HEK293 (cell line): Measurements from ENCODE around the gene AQP6.

ENCODE experiments used
- CTCF ChIA-PET: fragments of 350-600 bp; formaldehyde crosslinking; extraction: SDS; loops from one replicate; lab custom pipeline; 2021; ENCODE audit warnings: antibody characterized with exemption; lab: Yijun Ruan, JAX
- POLR2A ChIA-PET: fragments of 300-600 bp; formaldehyde crosslinking; extraction: SDS; loops from one replicate; lab custom pipeline; 2020; ENCODE audit warnings: antibody characterized with exemption, inconsistent platforms; lab: Yijun Ruan, JAX
- H3K27ac ChIP-seq: fragments of 200-500 bp; sonication (Bioruptor generic); 2 replicates; pipeline ENCODE4 v1.5.1; 2014; ENCODE audit warnings: low read depth, low read length, control low read depth, inconsistent platforms; ENCODE audit errors: extremely low read depth
- H3K36me3 ChIP-seq, 2 experiments: fragments of 200-500 bp in 1 of 2; sonication (Bioruptor generic) in 1 of 2; 1 replicate in 1 of 2; 2 replicates in 1 of 2; pipeline ENCODE4 v1.5.1; 2014 to 2017; ENCODE audit warnings: inconsistent platforms in 2 of 2, low read length in 2 of 2; ENCODE audit not compliant: control insufficient read depth in 2 of 2, insufficient read depth in 1 of 2
- H3K4me1 ChIP-seq: fragments of 200-500 bp; sonication (Bioruptor generic); 2 replicates; pipeline ENCODE4 v1.5.1; 2014; ENCODE audit warnings: mild to moderate bottlenecking, low read length, inconsistent platforms; ENCODE audit not compliant: control insufficient read depth, insufficient read depth
- H3K4me3 ChIP-seq: 2 replicates; pipeline ENCODE4 v1.5.1; 2011; ENCODE audit warnings: low read depth, mild to moderate bottlenecking, control low read depth, low read length, moderate library complexity
- H3K9me3 ChIP-seq: fragments of 200-500 bp; sonication (Bioruptor generic); 2 replicates; pipeline ENCODE4 v1.5.1; 2014; ENCODE audit warnings: low read depth, low read length, inconsistent platforms; ENCODE audit not compliant: control insufficient read depth, insufficient read depth
- KLF9 ChIP-seq: fragments of 450-650 bp; formaldehyde crosslinking; IDR thresholded peaks from 2 replicates; pipeline ENCODE4 v1.5.1; 2016; ENCODE audit warnings: missing biosample characterization, missing genetic modification characterization, low read depth
- PRDM10 ChIP-seq: fragments of 450-650 bp; formaldehyde crosslinking; IDR thresholded peaks from 2 replicates; pipeline ENCODE4 v1.5.1; 2016; ENCODE audit warnings: missing biosample characterization, missing genetic modification characterization
- SETDB1 ChIP-seq: IDR thresholded peaks from one replicate; pipeline ENCODE4 v1.6.1; 2017; ENCODE audit warnings: mild to moderate bottlenecking, low read length, moderate library complexity, mixed read lengths; ENCODE audit not compliant: insufficient read length
- ZBTB49 ChIP-seq: fragments of 450-650 bp; formaldehyde crosslinking; IDR thresholded peaks from 2 replicates; pipeline ENCODE4 v1.5.1; 2016; ENCODE audit warnings: missing biosample characterization, missing genetic modification characterization, low read depth
- ZBTB8A ChIP-seq: fragments of 450-650 bp; formaldehyde crosslinking; IDR thresholded peaks from 2 replicates; pipeline ENCODE4 v1.5.1; 2016; ENCODE audit warnings: missing biosample characterization, missing genetic modification characterization
- ZIC2 ChIP-seq: fragments of 450-650 bp; formaldehyde crosslinking; IDR thresholded peaks from 2 replicates; pipeline ENCODE4 v1.5.1; 2016; ENCODE audit warnings: missing biosample characterization, missing genetic modification characterization
- ZNF121 ChIP-seq: fragments of 450-650 bp; formaldehyde crosslinking; IDR thresholded peaks from 2 replicates; pipeline ENCODE4 v1.5.1; 2016; ENCODE audit warnings: missing biosample characterization, missing genetic modification characterization
- ZNF132 ChIP-seq: fragments of 450-650 bp; formaldehyde crosslinking; IDR thresholded peaks from 2 replicates; pipeline ENCODE4 v1.5.1; 2017; ENCODE audit warnings: missing biosample characterization, missing genetic modification characterization, borderline replicate concordance
- ZNF146 ChIP-seq: fragments of 450-650 bp; formaldehyde crosslinking; IDR thresholded peaks from 2 replicates; pipeline ENCODE4 v1.5.1; 2016; ENCODE audit warnings: missing biosample characterization, missing genetic modification characterization
- ZNF148 ChIP-seq: fragments of 450-650 bp; formaldehyde crosslinking; IDR thresholded peaks from 2 replicates; pipeline ENCODE4 v1.5.0; 2017; ENCODE audit warnings: missing biosample characterization, missing genetic modification characterization, borderline replicate concordance
- ZNF311 ChIP-seq: fragments of 450-650 bp; formaldehyde crosslinking; IDR thresholded peaks from 2 replicates; pipeline ENCODE4 v1.5.1; 2017; ENCODE audit warnings: missing biosample characterization, missing genetic modification characterization, borderline replicate concordance
- ZNF37A ChIP-seq: fragments of 450-650 bp; IDR thresholded peaks from 2 replicates; pipeline ENCODE4 v1.5.1; 2018; ENCODE audit warnings: missing biosample characterization, missing genetic modification characterization
- ZNF426 ChIP-seq: fragments of 450-650 bp; formaldehyde crosslinking; IDR thresholded peaks from 2 replicates; pipeline ENCODE4 v1.5.1; 2017; ENCODE audit warnings: missing biosample characterization, missing genetic modification characterization, mild to moderate bottlenecking, inconsistent platforms, moderate library complexity
- ZNF513 ChIP-seq: fragments of 450-650 bp; IDR thresholded peaks from 2 replicates; pipeline ENCODE4 v1.5.1; 2018; ENCODE audit warnings: missing biosample characterization, missing genetic modification characterization
- ZNF558 ChIP-seq: fragments of 450-650 bp; formaldehyde crosslinking; IDR thresholded peaks from 2 replicates; pipeline ENCODE4 v1.5.1; 2016; ENCODE audit warnings: missing biosample characterization, missing genetic modification characterization
- ZNF623 ChIP-seq: fragments of 450-650 bp; formaldehyde crosslinking; IDR thresholded peaks from 2 replicates; pipeline ENCODE4 v1.5.1; 2016; ENCODE audit warnings: missing biosample characterization, missing genetic modification characterization
- ZNF639 ChIP-seq: fragments of 450-650 bp; formaldehyde crosslinking; IDR thresholded peaks from 2 replicates; pipeline ENCODE4 v1.5.1; 2016; ENCODE audit warnings: missing biosample characterization, missing genetic modification characterization
- ZNF747 ChIP-seq: fragments of 450-650 bp; formaldehyde crosslinking; IDR thresholded peaks from 2 replicates; pipeline ENCODE4 v1.5.1; 2016; ENCODE audit warnings: missing biosample characterization, missing genetic modification characterization
- ZSCAN30 ChIP-seq: fragments of 450-650 bp; IDR thresholded peaks from 2 replicates; pipeline ENCODE4 v1.5.1; 2018; ENCODE audit warnings: missing biosample characterization, mild to moderate bottlenecking, missing genetic modification characterization, moderate library complexity

Gene AQP6

GRCh38 chr12:49936925-49937324 is 35.8 kb upstream of the AQP6 start (continued):
- TF ChIP-seq ZBTB49 (tag by site-specific recombination), result no peak
- no peak for TF ChIP-seq ZNF426 (tag by site-specific recombination)
- TF ChIP-seq ZNF37A, result no peak
- no peak for TF ChIP-seq ZBTB8A (tag by site-specific recombination)
- no peak for TF ChIP-seq KLF9 (tag by site-specific recombination)
- no peak for TF ChIP-seq SETDB1
- TF ChIP-seq ZNF146 (tag by site-specific recombination), result no peak
- TF ChIP-seq, all 188 proteins: peak for 0

GRCh38 chr12:49937639-49938300 is 35.0 kb upstream of the AQP6 start:
- no peaks in the 10 kb centered on the region for H3K36me3 ChIP-seq
- H3K4me1 ChIP-seq, result no peaks in the 10 kb centered on the region
- H3K9me3 ChIP-seq, result no peaks in the 10 kb centered on the region
- H3K27ac ChIP-seq, result no peak overlapping the region
- CTCF ChIA-PET, result interaction anchor here (0.6 to 2.2 kb wide), 5 partner anchors 8 to 71 kb away, joined by 3 to 11 read pairs (median 6); no protein-coding TSS in a partner anchor
- TF ChIP-seq ZNF121 (no peak), ZNF747 (tag by site-specific recombination) (no peak), ZIC2 (tag by site-specific recombination) (peak; percentile 61), PRDM10 (tag by site-specific recombination) (0 out of 2 replicates have a peak, but pooled peaks have one; percentile 23), ZNF623 (tag by site-specific recombination) (no peak)
- H3K4me3 ChIP-seq, result no peak overlapping the region
- POLR2A ChIA-PET, result no interaction called here

- Histone ChIP-seq H3K4me1 (no peaks in the 10 kb centered on the region), H3K9me3 (no peaks in the 10 kb centered on the region), H3K4me3 (no peak overlapping the region), H3K27ac (no peak overlapping the region)
- POLR2A ChIA-PET, result interaction anchor here (0.6 kb wide), 1 partner anchor 24 kb away, joined by 4 read pairs; no protein-coding TSS in a partner anchor
- CTCF ChIA-PET, result interaction anchor here (0.5 to 1.7 kb wide), 2 partner anchors 28 to 128 kb away, joined by 3 to 5 read pairs; no protein-coding TSS in a partner anchor
- TF ChIP-seq ZNF148 (tag by site-specific recombination) (no peak), ZNF558 (no peak), ZNF639 (no peak), ZNF513 (tag by site-specific recombination) (no peak), ZSCAN30 (tag by site-specific recombination) (no peak), ZNF311 (tag by site-specific recombination) (no peak), ZNF132 (tag by site-specific recombination) (no peak), ZBTB8A (tag by site-specific recombination) (no peak)
- TF ChIP-seq, all 188 proteins: peak for 0
- no peaks in the 10 kb centered on the region for H3K36me3 ChIP-seq
Measured at GRCh38 chr12:49939307-49939706, 33.4 kb upstream of the AQP6 start.
